MM.1S (cell line): Measurements from ENCODE around the gene SLC37A2.
"Not testable (repeated sequence)": the region's sequence is repeated elsewhere in the genome, so short reads cannot be mapped to it uniquely, and the experiment has no call there.

Source experiments
- DNase-seq: peaks from one replicate; pipeline ENCODE4 v3.0.0-alpha.2; 2015
- H2AFZ ChIP-seq: fragments of 300-600 bp; sonication (generic); 2 replicates; pipeline ENCODE4 v1.6.0; 2016; ENCODE audit warnings: antibody characterized with exemption, low read length
- H3F3A ChIP-seq: fragments of 300-600 bp; sonication (generic); 2 replicates; pipeline ENCODE4 v1.6.1; 2016; ENCODE audit warnings: mild to moderate bottlenecking, antibody characterized with exemption, low read length, moderate library complexity, mixed read lengths; ENCODE audit not compliant: insufficient read depth
- H3K27ac ChIP-seq: fragments of 300-600 bp; sonication (generic); 2 replicates; pipeline ENCODE4 v1.5.1; 2016; ENCODE audit warnings: mild to moderate bottlenecking, low read length
- H3K27me3 ChIP-seq: fragments of 300-600 bp; sonication (generic); replicated peaks from 2 replicates; pipeline ENCODE4 v1.6.0; 2016; ENCODE audit warnings: low read length; ENCODE audit not compliant: insufficient read depth
- H3K36me3 ChIP-seq: fragments of 300-600 bp; sonication (generic); replicated peaks from 2 replicates; pipeline ENCODE4 v1.6.1; 2016; ENCODE audit warnings: mild to moderate bottlenecking, low read length, mixed read lengths; ENCODE audit not compliant: insufficient read depth
- H3K4me1 ChIP-seq: fragments of 300-600 bp; sonication (generic); 2 replicates; pipeline ENCODE4 v1.6.1; 2016; ENCODE audit warnings: low read length, mixed read lengths
- H3K4me2 ChIP-seq: fragments of 300-600 bp; sonication (generic); 2 replicates; pipeline ENCODE4 v1.6.0; 2016; ENCODE audit warnings: low read depth, low read length
- H3K4me3 ChIP-seq: fragments of 300-600 bp; sonication (generic); 2 replicates; pipeline ENCODE4 v1.5.1; 2016; ENCODE audit warnings: low read length, mixed read lengths
- H3K79me2 ChIP-seq: fragments of 300-600 bp; sonication (generic); 2 replicates; pipeline ENCODE4 v1.6.1; 2016; ENCODE audit warnings: mixed run types, low read length, mixed read lengths
- H3K9ac ChIP-seq: fragments of 300-600 bp; sonication (generic); 2 replicates; pipeline ENCODE4 v1.6.1; 2016; ENCODE audit warnings: low read length, mixed read lengths
- H3K9me2 ChIP-seq: fragments of 300-600 bp; sonication (generic); replicated peaks from 2 replicates; pipeline ENCODE4 v1.6.1; 2016; ENCODE audit warnings: mild to moderate bottlenecking, low read length, mixed read lengths; ENCODE audit not compliant: insufficient read depth
- H3K9me3 ChIP-seq: fragments of 300-600 bp; sonication (generic); replicated peaks from 2 replicates; pipeline ENCODE4 v1.6.1; 2016; ENCODE audit warnings: mild to moderate bottlenecking, low read length, mixed read lengths; ENCODE audit not compliant: insufficient read depth
- H4K20me1 ChIP-seq: fragments of 300-600 bp; sonication (generic); 2 replicates; pipeline ENCODE4 v1.6.1; 2016; ENCODE audit warnings: mild to moderate bottlenecking, low read length, moderate library complexity, mixed read lengths; ENCODE audit not compliant: insufficient read depth
- CTCF ChIP-seq: fragments of 300-600 bp; sonication (generic); IDR thresholded peaks from 2 replicates; pipeline ENCODE4 v1.5.1; 2016; ENCODE audit warnings: antibody characterized with exemption, low read length, mixed read lengths
- EZH2 ChIP-seq: fragments of 300-600 bp; sonication (generic); optimal IDR thresholded peaks from 2 replicates; pipeline ENCODE3; 2017; ENCODE audit warnings: low read depth, mild to moderate bottlenecking, antibody characterized with exemption, low read length, mixed read lengths
- EZH2phosphoT487 ChIP-seq: fragments of 300-600 bp; sonication (generic); IDR thresholded peaks from 2 replicates; pipeline ENCODE4 v1.6.1; 2018; ENCODE audit warnings: antibody characterized with exemption, low read length

SLC37A2 gene

DNA sequence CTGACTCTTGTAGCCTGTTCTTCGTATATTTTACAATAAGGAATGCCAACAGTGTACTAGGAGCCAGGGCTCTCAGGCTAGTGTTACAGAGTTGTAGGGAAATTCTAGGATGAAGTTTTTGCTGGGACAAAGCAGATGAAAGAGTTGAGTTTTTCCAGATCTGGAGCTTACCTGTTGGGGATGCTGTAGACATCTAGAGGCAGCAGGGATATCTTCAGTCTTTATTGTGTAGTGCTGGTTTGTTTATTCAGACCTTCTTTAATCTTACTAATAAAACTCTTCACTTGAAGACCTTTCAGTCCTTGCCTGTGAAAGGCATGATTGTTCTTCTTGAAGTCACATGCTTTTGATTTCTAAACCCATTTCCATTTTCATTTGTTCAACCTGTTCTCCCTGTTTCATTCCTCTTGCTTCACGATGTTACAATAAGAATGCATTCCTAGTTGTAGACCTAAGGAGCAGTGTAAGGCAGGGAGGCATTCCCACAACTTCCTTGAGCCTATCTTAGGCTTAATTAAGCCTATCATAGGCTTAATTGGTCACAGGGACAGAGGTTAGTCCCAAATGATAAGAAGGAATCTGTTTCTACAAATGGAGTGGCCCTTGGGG lies 7.9 kb upstream of the SLC37A2 start:
- H3K79me2 ChIP-seq: no peaks in the 10 kb centered on the region
- no peaks in the 10 kb centered on the region for H4K20me1 ChIP-seq
- H3K27me3 ChIP-seq: no peaks in the 10 kb centered on the region
- H3K4me2 ChIP-seq: no peak overlapping the region
- no peaks in the 10 kb centered on the region for H3F3A ChIP-seq
- no peaks in the 10 kb centered on the region for H3K9me2 ChIP-seq
- H2AFZ ChIP-seq: no peak overlapping the region
- no peak for DNase-seq
- no peak overlapping the region for H3K27ac ChIP-seq
- no peak overlapping the region for H3K9ac ChIP-seq
- no peaks in the 10 kb centered on the region for H3K9me3 ChIP-seq
- H3K36me3 ChIP-seq: no peaks in the 10 kb centered on the region
- H3K4me3 ChIP-seq: no peak overlapping the region
- TF ChIP-seq EZH2 (no peak), CTCF (no peak), EZH2phosphoT487 (no peak)
- H3K4me1 ChIP-seq: no peaks in the 10 kb centered on the region

DNA sequence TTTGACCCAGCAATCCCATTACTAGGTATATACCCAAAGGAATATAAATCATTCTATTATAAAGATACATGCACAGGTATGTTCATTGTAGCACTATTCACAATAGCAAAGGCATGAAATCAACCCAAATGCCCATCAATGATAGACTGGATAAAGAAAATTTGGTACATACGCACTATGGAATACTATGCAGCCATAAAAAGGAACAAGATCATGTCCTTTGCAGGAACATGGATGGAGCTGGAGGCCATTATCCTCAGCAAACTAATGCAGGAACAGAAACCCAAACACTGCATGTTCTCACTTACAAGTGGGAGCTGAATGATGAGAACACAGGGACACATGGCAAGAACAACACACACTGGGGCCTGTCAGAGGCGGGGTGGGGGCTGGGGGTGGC lies 7.0 kb upstream of the SLC37A2 start:
- H3K4me2 ChIP-seq, H3K9ac ChIP-seq, DNase-seq, H3K27me3 ChIP-seq, H2AFZ ChIP-seq, H3K36me3 ChIP-seq, H3K27ac ChIP-seq, H3K4me3 ChIP-seq, H4K20me1 ChIP-seq, H3K4me1 ChIP-seq, H3K9me3 ChIP-seq, H3K79me2 ChIP-seq, H3K9me2 ChIP-seq, H3F3A ChIP-seq: not testable (repeated sequence)

- H3K9me2 ChIP-seq: no peaks in the 10 kb centered on the region
- no peak overlapping the region for H3K9ac ChIP-seq
- no peaks in the 10 kb centered on the region for H3K4me1 ChIP-seq
- H3K9me3 ChIP-seq: no peaks in the 10 kb centered on the region
- no peak for DNase-seq
- no peak overlapping the region for H3K27ac ChIP-seq
- 0 out of 2 replicates have a peak, but pooled peaks cover 2% of the 10 kb centered on the region for H3F3A ChIP-seq
- no peaks in the 10 kb centered on the region for H3K27me3 ChIP-seq
- no peak overlapping the region for H3K4me3 ChIP-seq
- TF ChIP-seq EZH2phosphoT487 (no peak), CTCF (no peak), EZH2 (no peak)
- H4K20me1 ChIP-seq: no peaks in the 10 kb centered on the region
- no peaks in the 10 kb centered on the region for H3K36me3 ChIP-seq
- H3K79me2 ChIP-seq: no peaks in the 10 kb centered on the region
- no peak overlapping the region for H3K4me2 ChIP-seq
- H2AFZ ChIP-seq: no peak overlapping the region
Measured at GRCh38 chr11:125056931-125057692, 6.0 kb upstream of the SLC37A2 start.

DNA sequence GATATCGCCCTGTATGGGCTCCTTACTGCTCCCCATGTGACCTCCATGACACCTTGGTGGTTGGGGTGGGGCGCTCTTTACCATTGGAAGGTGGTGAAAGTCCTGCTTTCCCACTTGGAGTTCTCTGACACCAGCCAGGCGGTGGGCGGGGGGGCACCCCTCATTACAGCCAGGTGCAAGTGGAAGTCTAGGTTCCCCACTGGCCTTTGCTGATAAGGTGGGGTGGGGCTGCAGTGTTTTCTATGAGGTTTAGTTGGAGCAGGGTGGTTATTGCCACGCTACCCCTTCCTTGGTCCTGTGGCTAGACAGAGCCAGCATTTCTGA lies 5.5 kb upstream of the SLC37A2 start:
- no peaks in the 10 kb centered on the region for H3K9me2 ChIP-seq
- H3K4me3 ChIP-seq: no peak overlapping the region
- H3K27me3 ChIP-seq: no peaks in the 10 kb centered on the region
- no peaks in the 10 kb centered on the region for H3K36me3 ChIP-seq
- no peak overlapping the region for H3K27ac ChIP-seq
- no peak overlapping the region for H2AFZ ChIP-seq
- no peaks in the 10 kb centered on the region for H3K79me2 ChIP-seq
- no peak overlapping the region for H3K4me2 ChIP-seq
- H4K20me1 ChIP-seq: no peaks in the 10 kb centered on the region
- no peak for DNase-seq
- no peaks in the 10 kb centered on the region for H3K9me3 ChIP-seq
- no peaks in the 10 kb centered on the region for H3K4me1 ChIP-seq
- TF ChIP-seq CTCF (no peak), EZH2 (no peak), EZH2phosphoT487 (no peak)
- H3K9ac ChIP-seq: no peak overlapping the region
- 0 out of 2 replicates have a peak, but pooled peaks cover 3% of the 10 kb centered on the region for H3F3A ChIP-seq
